Measurements from ENCODE around the gene SSRP1.

DNA sequence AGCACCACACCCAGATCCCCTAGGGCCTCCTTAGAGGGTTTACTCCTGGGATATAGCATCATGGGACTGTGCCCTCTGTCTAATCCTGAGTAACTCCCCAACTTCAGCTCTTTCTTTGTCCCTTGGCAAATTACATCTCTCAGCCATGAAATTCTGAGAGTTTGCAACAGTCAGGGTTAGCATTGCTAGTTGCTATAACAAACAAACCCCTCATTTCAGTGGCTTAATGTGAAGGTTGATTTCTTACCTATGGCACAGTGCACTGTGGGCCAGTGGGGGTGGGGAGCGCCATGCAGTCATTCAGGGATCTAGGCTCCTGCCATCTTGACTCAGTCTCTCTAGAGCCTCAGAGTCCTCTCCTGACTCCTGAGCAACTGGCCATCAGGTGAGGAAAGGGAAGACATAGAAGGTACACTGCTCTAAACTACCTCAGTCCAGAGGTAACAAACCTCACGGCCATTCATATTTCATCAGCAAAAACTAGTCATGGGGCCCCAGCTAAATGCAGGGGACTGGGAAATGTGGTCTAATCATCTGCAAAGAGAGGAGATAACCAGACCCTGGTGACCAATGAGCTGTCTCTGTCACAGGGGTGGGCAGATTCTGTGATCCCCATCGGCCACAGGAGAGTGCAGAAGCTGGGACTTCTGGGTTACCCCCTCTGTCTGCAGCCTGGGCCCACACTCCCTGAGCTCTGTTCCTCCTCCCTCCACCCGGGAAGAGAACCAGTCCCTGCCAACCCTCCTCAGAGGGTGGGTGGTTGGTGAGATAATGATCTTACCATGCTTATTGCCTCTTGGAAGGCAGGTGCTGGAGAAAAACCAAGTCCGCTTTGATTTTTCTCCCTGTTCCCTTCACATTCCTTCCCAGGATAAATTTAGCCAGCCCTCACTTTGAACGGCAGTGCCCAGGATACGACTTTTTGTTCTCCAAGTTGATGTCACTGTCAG is 27.7 kb upstream of the SSRP1 start:
- TF ChIP-seq POLR2A (IDR thresholded peaks at IDR 0.05; ENCODE audit: low read depth, low read length) (no peak), POLR2AphosphoS5 (IDR thresholded peaks at IDR 0.05; ENCODE audit: low read depth, low read length) (no peak), TAF1 (IDR thresholded peaks at IDR 0.05; ENCODE audit: low read depth, low read length) (no peak), SPI1 (IDR thresholded peaks at IDR 0.05; ENCODE audit: low read depth, low read length) (no peak), PAX5 (IDR thresholded peaks at IDR 0.05; ENCODE audit: insufficient read depth, low read length, severe bottlenecking) (no peak)

Data from GM12891 (cell line).